ENCODE results near the gene NOS1. TPM values are rescaled to one million over a fixed set of nuclear protein-coding genes. Genes with fewer than 3 reads are reported as not detected.

The NOS1 gene
- total RNA-seq, 2 experiments from 2014 or later = not detected

DNA sequence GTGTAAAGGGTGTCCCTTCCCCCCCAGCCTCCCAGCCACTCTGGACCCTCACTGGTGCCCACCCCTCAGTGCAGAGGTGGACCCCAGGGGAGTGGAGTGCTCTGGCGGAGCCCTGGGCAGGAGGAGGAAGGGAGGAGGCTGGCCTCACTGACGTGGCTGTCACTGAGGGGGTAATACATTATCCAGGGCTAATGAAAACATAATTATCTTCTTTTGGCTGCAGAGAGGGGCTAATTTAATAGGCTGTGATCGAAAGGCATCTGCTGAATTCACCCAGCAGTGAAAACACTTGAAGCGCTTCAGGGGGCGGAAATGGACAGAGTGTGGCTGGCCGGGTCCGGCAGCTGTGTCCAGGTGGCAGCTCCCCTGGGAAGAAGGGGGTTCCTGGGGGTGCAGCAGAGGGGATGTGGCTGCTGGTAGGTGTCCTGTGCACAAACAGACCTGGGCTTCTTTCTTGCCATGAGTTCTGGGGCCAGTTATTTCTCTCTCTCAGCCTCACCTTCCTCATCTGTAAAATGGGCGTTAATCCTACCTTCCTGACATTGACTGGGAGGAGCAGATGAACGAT, 3.7 kb upstream of the NOS1 start:
- no TSS peak for BruUV-seq (replicated peaks)
- Histone ChIP-seq H3K4me1 (ENCODE audit: insufficient read depth, low read length, poor library complexity, severe bottlenecking) (no peaks in the 10 kb centered on the region), H3K4me2 (ENCODE audit: low read length) (no peak overlapping the region), H3K9me3 (ENCODE audit: low read length) (no peaks in the 10 kb centered on the region), H3K36me3 (ENCODE audit: insufficient read depth, low read length) (no peaks in the 10 kb centered on the region), H3K4me3 (ENCODE audit: low read depth, low read length, poor library complexity, severe bottlenecking) (no peak overlapping the region), H4K20me1 (ENCODE audit: insufficient read depth, low read length) (no peaks in the 10 kb centered on the region), H3K9me2 (ENCODE audit: insufficient read depth, low read length) (no peaks in the 10 kb centered on the region), H2AFZ (ENCODE audit: low read length) (no peak overlapping the region), H3K27ac (ENCODE audit: low read depth, low read length, poor library complexity, severe bottlenecking) (no peak overlapping the region), H3K79me2 (ENCODE audit: insufficient read depth, low read depth, low read length) (no peaks in the 10 kb centered on the region)
- ChIA-PET CTCF (ENCODE audit: unreplicated experiment) (no interaction called here), POLR2A (interaction anchor here (0.5 kb wide), 1 partner anchor 674 kb away, joined by 4 read pairs; no protein-coding TSS in a partner anchor)
- intact Hi-C loops (cut with micrococcal nuclease; ENCODE audit: unreplicated experiment) = loop anchor here (5.0 kb wide), 1 partner anchor 222 kb away; no protein-coding TSS in a partner anchor
- TF ChIP-seq EZH2phosphoT487 (IDR thresholded peaks at IDR 0.05; ENCODE audit: borderline replicate concordance, low read depth, low read length) = no peak
- no peak for TF ChIP-seq CTCF (conservative IDR thresholded peaks at IDR 0.05; ENCODE audit: low read length)
- no peak for DNase-seq (ENCODE audit: low spot score)

DNA sequence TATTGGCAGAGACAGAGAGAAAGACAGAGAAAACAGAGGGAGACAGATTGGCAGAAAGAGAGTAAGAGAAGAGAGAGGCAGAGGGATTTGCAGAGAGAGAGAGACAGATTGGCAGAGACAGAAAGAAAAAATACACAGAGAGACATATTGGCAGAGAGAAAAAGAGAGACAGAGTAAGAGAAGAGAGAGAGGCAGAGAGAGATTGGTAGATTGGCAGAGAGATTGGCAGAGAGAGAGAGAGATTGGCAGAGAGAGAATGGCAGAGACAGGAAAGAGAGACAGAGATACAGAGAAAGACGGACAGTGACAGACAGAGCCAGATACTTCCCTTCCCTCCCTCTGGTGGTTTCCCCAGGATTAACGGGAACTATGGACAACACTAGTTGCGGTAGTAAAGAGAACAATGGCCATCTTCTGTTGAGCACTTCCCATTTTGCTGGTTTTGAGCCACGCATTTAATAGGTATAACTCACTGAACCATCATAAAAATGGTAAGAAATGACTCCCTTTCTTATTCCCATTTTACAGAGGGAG, 2.6 kb upstream of the NOS1 start:
- Histone ChIP-seq H3K4me1 (ENCODE audit: insufficient read depth, low read length, poor library complexity, severe bottlenecking) (no peaks in the 10 kb centered on the region), H3K36me3 (ENCODE audit: insufficient read depth, low read length) (no peaks in the 10 kb centered on the region), H3K4me2 (ENCODE audit: low read length) (no peak overlapping the region), H3K4me3 (ENCODE audit: low read depth, low read length, poor library complexity, severe bottlenecking) (no peak overlapping the region), H3K9me3 (ENCODE audit: low read length) (no peaks in the 10 kb centered on the region), H3K27ac (ENCODE audit: low read depth, low read length, poor library complexity, severe bottlenecking) (no peak overlapping the region), H4K20me1 (ENCODE audit: insufficient read depth, low read length) (no peaks in the 10 kb centered on the region), H2AFZ (ENCODE audit: low read length) (no peak overlapping the region), H3K9me2 (ENCODE audit: insufficient read depth, low read length) (no peaks in the 10 kb centered on the region), H3K79me2 (ENCODE audit: insufficient read depth, low read depth, low read length) (no peaks in the 10 kb centered on the region)
- BruUV-seq (replicated peaks) = no TSS peak
- ChIA-PET POLR2A (no interaction called here), CTCF (ENCODE audit: unreplicated experiment) (no interaction called here)
- TF ChIP-seq CTCF (conservative IDR thresholded peaks at IDR 0.05; ENCODE audit: low read length) (no peak), EZH2phosphoT487 (IDR thresholded peaks at IDR 0.05; ENCODE audit: borderline replicate concordance, low read depth, low read length) (no peak)
- DNase-seq (ENCODE audit: low spot score) = no peak
- intact Hi-C loops (cut with micrococcal nuclease; ENCODE audit: unreplicated experiment) = no loop called here

GRCh38 chr12:117363056-117363662, 1.7 kb upstream of the NOS1 start:
- Histone ChIP-seq H3K9me2 (ENCODE audit: insufficient read depth, low read length) (no peaks in the 10 kb centered on the region), H3K4me3 (ENCODE audit: low read depth, low read length, poor library complexity, severe bottlenecking) (no peak overlapping the region), H3K79me2 (ENCODE audit: insufficient read depth, low read depth, low read length) (no peaks in the 10 kb centered on the region), H4K20me1 (ENCODE audit: insufficient read depth, low read length) (no peaks in the 10 kb centered on the region), H3K36me3 (ENCODE audit: insufficient read depth, low read length) (no peaks in the 10 kb centered on the region), H3K27ac (ENCODE audit: low read depth, low read length, poor library complexity, severe bottlenecking) (no peak overlapping the region), H3K4me2 (ENCODE audit: low read length) (no peak overlapping the region), H3K4me1 (ENCODE audit: insufficient read depth, low read length, poor library complexity, severe bottlenecking) (no peaks in the 10 kb centered on the region), H3K9me3 (ENCODE audit: low read length) (no peaks in the 10 kb centered on the region), H2AFZ (ENCODE audit: low read length) (no peak overlapping the region)
- BruUV-seq (replicated peaks) = no TSS peak
- ChIA-PET POLR2A (no interaction called here), CTCF (ENCODE audit: unreplicated experiment) (no interaction called here)
- intact Hi-C loops (cut with micrococcal nuclease; ENCODE audit: unreplicated experiment) = no loop called here
- no peak for TF ChIP-seq EZH2phosphoT487 (IDR thresholded peaks at IDR 0.05; ENCODE audit: borderline replicate concordance, low read depth, low read length)
- TF ChIP-seq CTCF (conservative IDR thresholded peaks at IDR 0.05; ENCODE audit: low read length) = no peak
- no peak for DNase-seq (ENCODE audit: low spot score)
